HEK293 (cell line): ENCODE results near the gene FYB1.
A peak's percentile ranks its signal among the peaks of the same experiment; 100 is the strongest.

Source experiments
- CTCF ChIA-PET: fragments of 350-600 bp; formaldehyde crosslinking; extraction: SDS; loops from one replicate; lab custom pipeline; 2021; ENCODE audit warnings: antibody characterized with exemption; lab: Yijun Ruan, JAX
- POLR2A ChIA-PET: fragments of 300-600 bp; formaldehyde crosslinking; extraction: SDS; loops from one replicate; lab custom pipeline; 2020; ENCODE audit warnings: antibody characterized with exemption, inconsistent platforms; lab: Yijun Ruan, JAX
- H3K27ac ChIP-seq: fragments of 200-500 bp; sonication (Bioruptor generic); 2 replicates; pipeline ENCODE4 v1.5.1; 2014; ENCODE audit warnings: low read depth, low read length, control low read depth, inconsistent platforms; ENCODE audit errors: extremely low read depth
- H3K36me3 ChIP-seq, 2 experiments: fragments of 200-500 bp in 1 of 2; sonication (Bioruptor generic) in 1 of 2; 1 replicate in 1 of 2; 2 replicates in 1 of 2; pipeline ENCODE4 v1.5.1; 2014 to 2017; ENCODE audit warnings: inconsistent platforms in 2 of 2, low read length in 2 of 2; ENCODE audit not compliant: control insufficient read depth in 2 of 2, insufficient read depth in 1 of 2
- H3K4me1 ChIP-seq: fragments of 200-500 bp; sonication (Bioruptor generic); 2 replicates; pipeline ENCODE4 v1.5.1; 2014; ENCODE audit warnings: mild to moderate bottlenecking, low read length, inconsistent platforms; ENCODE audit not compliant: control insufficient read depth, insufficient read depth
- H3K4me3 ChIP-seq: 2 replicates; pipeline ENCODE4 v1.5.1; 2011; ENCODE audit warnings: low read depth, mild to moderate bottlenecking, control low read depth, low read length, moderate library complexity
- H3K9me3 ChIP-seq: fragments of 200-500 bp; sonication (Bioruptor generic); 2 replicates; pipeline ENCODE4 v1.5.1; 2014; ENCODE audit warnings: low read depth, low read length, inconsistent platforms; ENCODE audit not compliant: control insufficient read depth, insufficient read depth
- ATF2 ChIP-seq: fragments of 450-650 bp; formaldehyde crosslinking; IDR thresholded peaks from 2 replicates; pipeline ENCODE4 v1.5.1; 2016; ENCODE audit warnings: missing biosample characterization, missing genetic modification characterization, low read depth
- GFI1B ChIP-seq: fragments of 450-650 bp; formaldehyde crosslinking; IDR thresholded peaks from 2 replicates; pipeline ENCODE4 v1.5.1; 2016; ENCODE audit warnings: missing biosample characterization, missing genetic modification characterization
- HIC1 ChIP-seq: fragments of 450-650 bp; formaldehyde crosslinking; IDR thresholded peaks from 2 replicates; pipeline ENCODE4 v1.5.1; 2016; ENCODE audit warnings: missing biosample characterization, missing genetic modification characterization
- KLF1 ChIP-seq: fragments of 450-650 bp; formaldehyde crosslinking; IDR thresholded peaks from 2 replicates; pipeline ENCODE4 v1.5.1; 2016; ENCODE audit warnings: missing biosample characterization, missing genetic modification characterization
- KLF9 ChIP-seq: fragments of 450-650 bp; formaldehyde crosslinking; IDR thresholded peaks from 2 replicates; pipeline ENCODE4 v1.5.1; 2016; ENCODE audit warnings: missing biosample characterization, missing genetic modification characterization, low read depth
- MEIS1 ChIP-seq: sonication (generic); formaldehyde crosslinking; IDR thresholded peaks from 2 replicates; pipeline ENCODE4 v1.8.1; 2022; ENCODE audit warnings: missing genetic modification reagents, mild to moderate bottlenecking, borderline replicate concordance
- MZF1 ChIP-seq: fragments of 450-650 bp; formaldehyde crosslinking; IDR thresholded peaks from 2 replicates; pipeline ENCODE4 v1.5.1; 2017; ENCODE audit warnings: missing biosample characterization, missing genetic modification characterization, borderline replicate concordance
- REPIN1 ChIP-seq: fragments of 450-650 bp; formaldehyde crosslinking; IDR thresholded peaks from 2 replicates; pipeline ENCODE4 v1.5.1; 2017; ENCODE audit warnings: missing biosample characterization, missing genetic modification characterization, low read depth
- ZBTB11 ChIP-seq: fragments of 450-650 bp; formaldehyde crosslinking; conservative IDR thresholded peaks from 2 replicates; pipeline ENCODE4 v1.5.1; 2016; ENCODE audit warnings: low read depth, missing biosample characterization, missing genetic modification characterization
- ZBTB7A ChIP-seq: fragments of 450-650 bp; formaldehyde crosslinking; IDR thresholded peaks from 2 replicates; pipeline ENCODE4 v1.5.1; 2016; ENCODE audit warnings: low read depth, missing biosample characterization, missing genetic modification characterization
- ZFP3 ChIP-seq: fragments of 450-650 bp; formaldehyde crosslinking; IDR thresholded peaks from 2 replicates; pipeline ENCODE4 v1.5.1; 2016; ENCODE audit warnings: low read depth, missing biosample characterization, missing genetic modification characterization
- ZNF112 ChIP-seq: fragments of 450-650 bp; formaldehyde crosslinking; IDR thresholded peaks from 2 replicates; pipeline ENCODE4 v1.5.0; 2017; ENCODE audit warnings: missing biosample characterization, missing genetic modification characterization
- ZNF146 ChIP-seq: fragments of 450-650 bp; formaldehyde crosslinking; IDR thresholded peaks from 2 replicates; pipeline ENCODE4 v1.5.1; 2016; ENCODE audit warnings: missing biosample characterization, missing genetic modification characterization
- ZNF16 ChIP-seq: fragments of 450-650 bp; formaldehyde crosslinking; IDR thresholded peaks from 2 replicates; pipeline ENCODE4 v1.5.1; 2016; ENCODE audit warnings: low read depth, missing biosample characterization, missing genetic modification characterization
- ZNF280D ChIP-seq: fragments of 450-650 bp; formaldehyde crosslinking; IDR thresholded peaks from 2 replicates; pipeline ENCODE4 v1.5.1; 2016; ENCODE audit warnings: missing biosample characterization, missing genetic modification characterization
- ZNF362 ChIP-seq: fragments of 450-650 bp; formaldehyde crosslinking; IDR thresholded peaks from 2 replicates; pipeline ENCODE4 v1.5.1; 2016; ENCODE audit warnings: missing biosample characterization, missing genetic modification characterization
- ZNF394 ChIP-seq: fragments of 450-650 bp; formaldehyde crosslinking; IDR thresholded peaks from 2 replicates; pipeline ENCODE4 v1.5.1; 2016; ENCODE audit warnings: missing biosample characterization, missing genetic modification characterization, mild to moderate bottlenecking, moderate library complexity, borderline replicate concordance
- ZNF529 ChIP-seq: fragments of 450-650 bp; formaldehyde crosslinking; IDR thresholded peaks from 2 replicates; pipeline ENCODE4 v1.5.1; 2017; ENCODE audit warnings: missing genetic modification characterization, missing biosample characterization; ENCODE audit not compliant: insufficient replicate concordance
- ZNF585B ChIP-seq: fragments of 450-650 bp; formaldehyde crosslinking; IDR thresholded peaks from 2 replicates; pipeline ENCODE4 v1.5.1; 2016; ENCODE audit warnings: missing biosample characterization, missing genetic modification characterization
- ZSCAN16 ChIP-seq: fragments of 450-650 bp; formaldehyde crosslinking; IDR thresholded peaks from 2 replicates; pipeline ENCODE4 v1.5.1; 2016; ENCODE audit warnings: missing biosample characterization, missing genetic modification characterization
- ZSCAN30 ChIP-seq: fragments of 450-650 bp; IDR thresholded peaks from 2 replicates; pipeline ENCODE4 v1.5.1; 2018; ENCODE audit warnings: missing biosample characterization, mild to moderate bottlenecking, missing genetic modification characterization, moderate library complexity

Gene FYB1

GRCh38 chr5:39249564-39250274 is 30.4 kb upstream of the FYB1 start (continued):
- no peak for TF ChIP-seq ZBTB11
- no peak for TF ChIP-seq GFI1B
- no peak for TF ChIP-seq ATF2 (tag by site-specific recombination)
- TF ChIP-seq MZF1 (tag by site-specific recombination) = no peak
- no peak for TF ChIP-seq HIC1
- no peak for TF ChIP-seq ZSCAN16 (tag by site-specific recombination)
- TF ChIP-seq MEIS1 (CRISPR knock-in tag) = no peak
- TF ChIP-seq ZNF16 (tag by site-specific recombination) = no peak

GRCh38 chr5:39249069-39249468 is 29.7 kb upstream of the FYB1 start:
- CTCF ChIA-PET = no interaction called here
- Histone ChIP-seq H3K9me3 (no peaks in the 10 kb centered on the region; the same call in 1 of the 2 replicates), H3K27ac (no peak overlapping the region), H3K4me1 (no peaks in the 10 kb centered on the region), H3K4me3 (no peak overlapping the region), H3K36me3 (no peaks in the 10 kb centered on the region)
- POLR2A ChIA-PET = no interaction called here
- TF ChIP-seq KLF1 (tag by site-specific recombination) = no peak
- TF ChIP-seq ZNF529 (tag by site-specific recombination) = no peak
- TF ChIP-seq ZNF362 (tag by site-specific recombination) = no peak
- TF ChIP-seq ZNF394 = no peak
- no peak for TF ChIP-seq ZNF146 (tag by site-specific recombination)

GRCh38 chr5:39240750-39241149 is 21.4 kb upstream of the FYB1 start:
- Histone ChIP-seq H3K4me3 (no peak overlapping the region), H3K27ac (no peak overlapping the region), H3K36me3 (no peaks in the 10 kb centered on the region), H3K4me1 (no peaks in the 10 kb centered on the region; the same call in 1 of the 2 replicates), H3K9me3 (no peaks in the 10 kb centered on the region; the same call in 1 of the 2 replicates)
- ChIA-PET POLR2A (no interaction called here), CTCF (interaction anchor here (0.9 to 2.4 kb wide), 3 partner anchors 11 to 93 kb away, joined by 3 to 13 read pairs (median 3); no protein-coding TSS in a partner anchor)
- TF ChIP-seq ZNF146 (tag by site-specific recombination) (0 out of 2 replicates have a peak, but pooled peaks have one; percentile 24), REPIN1 (tag by site-specific recombination) (no peak), ZNF112 (tag by site-specific recombination) (no peak), ZNF585B (tag by site-specific recombination) (no peak), ZBTB7A (tag by site-specific recombination) (no peak), ZNF280D (tag by site-specific recombination) (0 out of 2 replicates have a peak, but pooled peaks have one; percentile 27), KLF9 (no peak), ZFP3 (tag by site-specific recombination) (no peak), ZSCAN30 (no peak)
